Measurements from ENCODE around the gene MAP3K12.
"Not testable (repeated sequence)": the region's sequence is repeated elsewhere in the genome, so short reads cannot be mapped to it uniquely, and the experiment has no call there.

Gene MAP3K12

DNA sequence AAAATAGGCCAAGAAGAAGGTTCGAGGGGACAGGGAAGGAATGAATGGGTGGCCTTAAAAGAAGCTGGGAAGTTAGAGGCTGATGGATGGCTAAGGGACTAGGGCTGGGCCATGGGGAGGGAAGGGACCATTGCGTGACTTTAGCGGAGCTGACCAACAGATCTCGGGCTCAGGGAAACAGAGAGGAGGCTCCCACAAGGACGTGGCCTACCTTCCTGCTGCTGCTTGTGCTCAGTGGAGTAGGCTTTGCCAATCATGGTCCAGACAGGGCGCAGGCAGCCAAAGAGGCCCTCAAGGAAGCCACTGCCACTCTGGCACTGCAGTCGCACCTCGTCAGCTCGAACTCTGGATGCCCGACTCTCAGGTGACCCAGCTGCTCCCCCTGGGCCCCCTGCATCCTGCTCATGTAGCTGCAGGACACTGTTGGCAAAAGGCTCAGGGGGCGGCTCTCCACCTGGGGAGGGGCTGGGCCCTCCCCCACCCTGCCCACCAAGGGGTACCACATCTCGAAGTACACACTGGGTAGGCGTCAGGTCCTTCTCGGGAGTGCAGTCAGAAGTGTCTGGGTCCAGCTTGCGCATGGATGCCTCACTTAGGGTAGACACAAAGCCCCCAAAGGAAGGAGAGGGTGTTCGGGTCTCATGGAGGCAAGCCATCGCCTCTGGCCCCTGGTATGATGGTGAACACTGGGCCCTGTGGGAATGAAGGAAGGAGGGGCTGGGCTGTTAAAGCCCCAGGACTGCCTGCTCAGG, 12.3 kb downstream of the MAP3K12 start:
- DNase-seq, result no peak

DNA sequence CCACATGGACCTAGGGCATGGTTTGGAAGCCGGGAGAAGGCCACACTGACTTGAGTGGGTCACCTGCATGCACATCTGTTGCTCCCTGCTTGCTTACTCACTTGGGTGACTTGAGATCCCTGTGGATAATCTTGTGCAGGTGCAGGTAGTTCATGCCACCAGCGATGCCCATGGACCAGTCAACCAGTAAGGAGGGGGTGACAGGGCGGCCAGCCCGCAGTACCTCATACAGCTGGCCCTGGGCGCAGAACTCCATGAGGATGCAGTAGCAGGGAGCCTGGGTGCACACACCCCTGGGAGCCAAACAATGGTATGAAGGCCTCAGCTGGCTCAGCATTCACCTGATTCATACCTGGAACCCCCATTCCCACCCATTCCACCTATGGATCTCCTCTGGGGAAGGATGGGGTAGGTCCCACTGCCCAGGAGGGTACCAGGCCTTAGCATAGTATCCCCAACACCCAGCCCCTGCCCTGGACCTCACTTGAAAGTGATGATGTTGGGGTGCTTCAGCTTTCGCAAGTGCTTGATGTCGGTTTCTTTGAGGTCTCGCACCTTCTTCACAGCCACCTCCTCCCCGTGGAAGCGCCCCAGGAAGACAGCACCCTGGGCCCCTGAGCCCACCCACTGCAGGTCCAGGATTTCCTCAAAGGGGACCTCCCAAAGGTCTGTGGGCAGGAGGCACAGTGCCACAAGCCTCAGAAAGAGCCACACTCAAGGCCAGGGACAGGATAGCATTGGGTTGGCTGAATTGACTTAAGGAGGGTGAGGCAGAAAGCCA, 13.1 kb downstream of the MAP3K12 start:
- DNase-seq, result no peak

DNA sequence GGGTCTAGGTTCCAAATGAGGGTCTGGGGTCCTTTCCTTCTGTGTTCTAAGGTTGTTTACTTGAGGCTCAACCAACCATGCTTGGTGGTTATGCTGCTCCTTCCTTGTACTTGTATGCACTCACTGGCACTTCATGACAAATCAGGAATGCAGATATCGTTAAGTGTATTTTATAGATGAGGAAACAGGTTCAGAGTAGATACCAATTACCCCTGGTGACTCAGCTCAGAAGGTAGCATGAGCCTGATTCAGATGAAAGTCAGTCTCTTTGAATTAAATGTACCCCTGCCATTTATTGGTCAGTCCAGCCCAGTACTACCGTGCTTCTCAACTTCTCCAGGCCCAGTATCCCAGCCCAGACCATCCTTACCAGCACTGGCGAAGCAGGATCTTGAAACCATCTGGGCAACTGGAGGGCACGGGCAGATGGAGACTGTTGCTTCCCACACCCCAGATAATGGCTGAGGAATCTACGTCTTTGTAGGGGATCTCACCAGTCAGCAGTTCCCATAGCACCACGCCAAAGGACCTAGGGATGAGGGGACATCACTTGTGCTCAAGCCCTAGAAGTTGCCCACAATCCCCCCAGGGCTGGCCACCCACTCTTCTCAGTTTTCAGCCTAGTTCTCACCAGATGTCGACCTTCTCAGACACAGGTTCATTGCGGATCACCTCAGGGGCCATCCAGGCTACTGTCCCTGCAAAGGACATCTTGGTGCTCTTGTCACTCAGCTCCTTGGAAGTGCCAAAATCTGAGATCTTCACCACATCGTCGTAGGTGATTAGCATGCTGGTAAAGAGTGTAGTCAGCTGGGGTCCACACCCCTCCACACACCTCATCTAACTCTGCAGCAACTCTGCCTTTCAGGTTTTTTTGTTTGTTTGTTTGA, 14.3 kb downstream of the MAP3K12 start:
- no peak for DNase-seq

DNA sequence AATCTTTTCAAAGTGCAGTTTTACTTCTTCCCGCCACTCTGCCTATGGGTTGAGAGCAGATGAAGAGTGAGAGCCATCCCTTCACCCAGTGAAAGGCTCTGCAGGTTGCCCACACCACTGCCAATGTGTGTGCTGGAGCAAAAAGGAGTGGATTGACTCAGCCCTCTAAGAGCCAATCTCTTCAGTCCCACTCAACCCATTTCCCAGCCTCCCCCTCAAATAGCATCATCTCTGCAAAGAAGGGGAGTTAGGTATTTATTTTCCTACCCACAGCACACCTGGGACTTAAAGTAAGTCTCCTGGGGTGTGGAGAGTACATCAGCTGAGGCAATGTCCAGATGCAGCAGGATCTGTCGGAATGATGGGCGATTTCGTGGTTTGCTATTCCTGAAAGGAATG, 15.3 kb downstream of the MAP3K12 start:
- DNase-seq, result no peak

DNA sequence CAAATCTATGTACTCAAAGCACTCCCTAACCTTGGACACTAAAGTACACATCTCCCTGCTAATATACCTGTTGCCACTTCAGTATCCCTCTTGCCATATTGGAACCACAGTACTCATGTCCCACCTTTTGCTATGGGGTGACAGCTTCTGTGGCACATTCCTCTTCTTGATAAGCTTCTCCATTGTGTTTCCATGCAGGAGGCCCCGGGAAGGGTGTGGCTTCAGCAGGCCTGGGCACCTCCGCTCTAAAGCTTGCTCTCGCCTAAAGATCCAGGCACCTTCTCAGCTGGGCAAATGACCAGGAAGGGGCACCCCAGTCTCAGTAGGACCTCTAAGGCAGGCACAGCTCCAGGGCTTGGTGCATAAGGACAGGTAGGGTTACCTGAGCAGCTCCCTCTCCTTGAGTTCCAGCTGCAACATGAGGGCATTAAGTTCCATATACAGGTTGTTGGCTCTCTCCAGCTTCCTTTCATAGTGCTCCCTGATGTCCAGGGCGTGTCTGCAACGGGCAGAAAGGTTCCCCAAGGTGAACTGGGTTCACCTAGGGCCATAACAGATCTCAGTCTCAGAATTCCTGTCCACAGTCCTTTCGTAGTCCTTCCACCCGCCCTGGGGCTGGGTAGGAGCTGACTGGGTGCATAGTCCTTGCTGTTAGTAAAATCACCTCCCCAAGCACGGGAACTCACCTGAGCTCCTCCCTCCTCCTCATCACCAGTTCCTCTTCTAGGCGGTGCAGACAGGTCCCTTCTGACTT, 15.9 kb downstream of the MAP3K12 start:
- DNase-seq, result no peak

DNA sequence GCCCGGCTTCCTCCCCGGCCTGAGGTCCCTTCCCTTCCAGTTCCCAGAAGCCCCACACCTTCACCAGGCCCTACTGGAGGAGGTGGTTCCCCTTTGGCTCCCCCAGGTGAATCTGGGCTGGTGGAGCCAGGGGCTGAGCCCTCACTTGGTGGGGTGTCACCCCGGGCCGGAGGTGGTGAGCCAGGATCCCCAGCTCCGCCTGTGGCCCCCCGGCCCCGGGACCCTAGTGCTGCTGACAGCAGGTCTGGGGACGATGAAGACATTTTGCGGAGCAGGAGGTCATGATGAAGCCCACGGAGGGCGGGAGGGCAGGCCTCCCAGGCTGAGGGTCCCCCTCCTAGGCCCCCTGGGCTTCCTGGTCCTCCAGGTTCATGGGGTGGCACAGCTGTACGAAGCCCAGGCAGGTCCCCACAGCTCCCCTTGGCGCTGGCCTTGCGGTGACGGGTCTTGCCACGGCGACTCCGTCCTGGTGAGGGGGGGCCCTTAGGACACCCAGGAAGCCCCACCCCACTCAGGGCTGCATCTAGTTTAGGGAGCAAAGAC, 16.6 kb downstream of the MAP3K12 start:
- DNase-seq, result no peak

DNA sequence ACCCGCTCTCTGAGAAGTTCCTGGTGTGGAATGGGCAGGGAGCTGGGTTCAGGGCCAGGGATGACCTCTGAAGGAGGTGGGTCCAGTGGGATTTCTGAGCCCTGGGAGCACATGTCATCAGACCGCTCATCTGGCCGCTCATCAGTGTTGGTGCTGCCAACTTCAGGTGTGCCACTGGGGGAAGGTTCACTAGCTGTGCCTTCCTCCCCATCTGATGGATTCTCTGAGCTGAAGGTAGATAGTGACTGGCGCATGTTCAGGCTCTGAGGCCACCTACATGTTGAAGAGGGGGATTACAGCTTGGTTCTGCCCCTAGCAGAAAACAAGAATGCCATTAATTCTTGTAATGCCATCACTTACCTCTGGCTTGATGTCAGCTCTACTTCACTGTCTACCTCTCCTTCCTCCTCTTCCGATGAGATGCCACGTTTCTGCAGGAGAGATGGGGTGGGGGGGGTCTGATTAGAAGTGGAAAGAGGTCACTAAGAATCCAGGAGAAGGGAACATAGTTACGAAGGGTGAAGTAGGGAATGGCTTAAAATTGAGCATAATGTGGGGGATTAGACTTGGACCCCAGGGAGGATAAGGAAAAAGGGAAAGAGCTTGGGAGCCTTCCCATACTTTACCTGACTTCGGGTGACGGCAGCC, 17.2 kb downstream of the MAP3K12 start:
- no peak for DNase-seq

DNA sequence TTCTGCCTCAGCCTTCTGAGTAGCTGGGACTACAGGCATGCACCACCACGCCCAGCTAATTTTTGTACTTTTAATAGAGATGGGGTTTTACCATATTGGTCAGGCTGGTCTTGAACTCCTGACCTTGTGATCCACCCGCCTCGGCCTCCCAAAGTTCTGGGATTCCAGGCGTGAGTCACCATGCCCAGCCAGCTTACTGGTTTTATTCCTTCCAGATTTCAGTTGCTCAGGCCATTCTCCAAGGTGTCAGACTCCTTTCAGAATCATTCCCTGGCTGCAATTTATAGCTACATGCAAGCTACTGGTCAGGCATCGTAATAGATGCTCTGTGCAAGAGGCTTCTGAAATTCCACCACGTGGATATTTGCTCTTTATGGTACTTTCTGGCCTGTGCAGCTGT, 17.8 kb downstream of the MAP3K12 start:
- not testable (repeated sequence) for DNase-seq

DNA sequence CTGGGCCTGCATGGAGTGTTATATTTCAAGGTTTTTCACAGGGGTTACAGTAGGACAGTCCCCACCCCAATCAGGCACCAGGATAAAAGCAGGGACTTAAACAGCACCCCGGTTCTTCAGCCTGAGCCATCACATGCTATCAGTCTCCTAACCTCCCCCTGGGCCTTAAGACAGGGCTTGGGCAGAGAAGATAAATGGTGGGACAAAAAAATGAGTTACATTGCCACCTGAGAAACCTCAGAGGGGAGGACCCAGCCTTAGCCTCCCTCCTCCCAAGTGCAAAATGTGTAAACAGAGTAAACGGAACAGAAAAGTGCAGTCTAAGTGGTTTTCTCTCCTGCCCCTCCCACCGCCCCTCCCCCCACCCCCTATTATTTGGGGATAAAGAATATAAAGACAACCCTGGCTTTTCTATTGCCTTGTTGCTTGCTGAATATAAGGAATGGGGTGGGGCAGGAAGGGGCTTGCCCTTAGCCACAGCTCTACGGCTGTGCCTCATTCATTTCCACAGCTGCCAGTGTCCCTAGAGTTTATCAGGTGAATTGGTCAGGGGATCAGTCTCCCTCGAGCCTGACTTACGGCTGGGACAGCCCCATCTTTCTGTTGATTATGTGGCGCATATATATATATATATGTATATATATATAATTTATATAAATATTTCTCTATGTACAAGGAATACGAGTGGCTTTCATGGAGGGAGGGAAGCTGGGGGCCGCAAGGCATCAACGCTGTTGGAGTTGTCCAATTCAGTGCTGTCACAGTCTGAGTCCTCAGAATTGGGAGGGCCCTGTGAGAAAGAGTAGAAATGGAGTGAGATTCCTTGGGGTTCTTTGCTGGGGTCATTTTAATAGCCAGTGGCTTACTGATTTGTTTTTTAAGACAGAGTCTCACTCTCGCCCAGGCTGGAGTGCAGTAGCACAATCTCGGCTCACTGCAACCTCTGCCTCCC, 18.5 kb downstream of the MAP3K12 start:
- DNase-seq, result no peak

DNA sequence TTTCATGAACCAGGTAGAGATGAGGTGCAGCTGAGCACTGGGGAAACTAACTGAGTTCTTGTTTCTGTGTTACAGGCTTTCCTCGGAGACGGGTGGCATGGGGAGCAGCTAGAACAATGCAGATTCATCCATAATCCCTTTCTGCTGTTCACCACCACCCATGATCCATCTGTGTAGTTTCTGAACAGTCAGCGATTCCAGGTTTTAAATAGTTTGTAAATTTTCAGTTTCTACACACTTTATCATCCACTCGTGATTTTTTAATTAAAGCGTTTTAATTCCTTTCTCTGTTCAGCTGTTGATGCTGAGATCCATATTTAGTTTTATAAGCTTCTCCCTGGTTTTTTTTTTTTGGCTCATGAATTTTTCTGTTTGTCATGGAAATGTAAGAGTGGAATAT, 19.9 kb downstream of the MAP3K12 start:
- DNase-seq, result no peak

DNA sequence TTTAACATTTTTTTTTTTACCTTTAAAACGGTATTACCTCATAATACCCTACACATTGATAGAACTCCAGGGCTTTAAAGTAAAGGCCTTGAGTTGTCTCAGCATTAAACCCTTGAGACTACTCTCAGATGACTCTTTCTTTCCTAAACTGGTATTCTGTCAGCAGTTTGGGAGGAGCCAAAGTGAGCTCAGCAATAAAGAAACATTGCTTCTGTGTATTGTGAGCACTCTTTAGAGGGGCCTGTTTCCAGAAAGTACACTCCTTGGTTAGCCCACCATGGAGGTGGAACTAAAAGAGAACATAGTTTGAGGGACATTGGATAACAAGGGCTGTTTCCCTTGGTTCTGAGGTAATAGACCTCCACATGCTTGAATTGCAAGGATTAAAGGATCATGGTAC, 20.4 kb downstream of the MAP3K12 start:
- no peak for DNase-seq

DNA sequence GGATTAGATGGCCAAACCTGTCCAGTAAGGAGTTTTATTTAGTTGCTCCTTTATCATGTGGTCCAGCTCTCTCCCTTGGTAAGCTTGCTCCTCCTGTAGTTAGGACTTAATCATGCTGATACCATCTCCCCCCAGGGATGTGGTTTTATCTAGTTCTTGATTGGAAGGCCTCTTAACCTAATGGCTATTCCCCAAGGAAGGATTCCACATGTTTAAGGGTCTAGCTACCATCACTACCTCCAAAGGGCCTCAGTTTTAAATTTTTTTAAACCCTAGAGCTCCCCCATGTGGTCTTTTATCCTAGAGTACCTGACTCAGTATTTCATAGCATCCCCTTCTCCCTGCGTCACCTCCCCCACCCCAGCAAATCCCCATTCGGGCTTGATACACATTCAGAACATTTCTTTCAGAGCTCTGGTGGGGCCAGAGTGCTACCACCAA, 22.5 kb downstream of the MAP3K12 start:
- no peak for DNase-seq

DNA sequence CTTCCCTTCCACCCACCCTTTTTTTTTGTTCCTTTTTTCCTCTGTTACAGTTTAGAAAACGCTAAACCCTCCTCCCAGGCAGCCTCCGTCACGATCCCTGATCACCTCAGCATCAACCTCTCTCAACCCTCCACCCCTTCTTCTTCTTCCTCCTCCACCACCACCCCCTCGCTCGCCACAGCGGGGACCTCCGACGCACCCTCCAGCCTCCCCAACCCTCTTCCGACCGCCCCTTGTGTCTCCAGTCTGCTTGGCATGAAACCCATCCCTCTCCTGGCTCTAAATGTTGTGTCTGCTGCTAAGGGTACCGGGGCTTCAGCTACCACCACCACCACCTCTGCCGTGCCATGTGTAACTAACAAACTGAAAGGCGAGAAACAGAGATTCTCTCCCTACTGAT, 24.4 kb downstream of the MAP3K12 start:
- no peak for DNase-seq

DNA sequence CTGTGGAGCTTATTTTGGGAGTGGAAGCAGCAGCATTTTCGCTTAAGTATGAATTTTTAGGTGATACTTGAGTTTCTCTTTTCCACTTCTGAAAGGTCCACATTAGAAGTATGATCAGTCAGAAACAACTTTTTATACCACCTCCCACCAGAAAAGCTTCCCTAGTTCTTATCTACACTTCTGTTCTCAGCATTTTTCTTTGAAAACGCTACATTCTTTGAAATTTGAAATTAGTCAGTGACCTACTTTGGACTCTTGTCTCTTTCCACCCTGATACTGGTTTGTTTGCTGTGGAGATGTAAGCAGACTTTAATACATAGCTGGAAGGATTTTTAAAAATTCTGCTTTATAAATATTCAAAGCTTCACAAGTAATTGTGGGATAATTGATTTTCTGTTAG, 25.2 kb downstream of the MAP3K12 start:
- DNase-seq, result no peak

DNA sequence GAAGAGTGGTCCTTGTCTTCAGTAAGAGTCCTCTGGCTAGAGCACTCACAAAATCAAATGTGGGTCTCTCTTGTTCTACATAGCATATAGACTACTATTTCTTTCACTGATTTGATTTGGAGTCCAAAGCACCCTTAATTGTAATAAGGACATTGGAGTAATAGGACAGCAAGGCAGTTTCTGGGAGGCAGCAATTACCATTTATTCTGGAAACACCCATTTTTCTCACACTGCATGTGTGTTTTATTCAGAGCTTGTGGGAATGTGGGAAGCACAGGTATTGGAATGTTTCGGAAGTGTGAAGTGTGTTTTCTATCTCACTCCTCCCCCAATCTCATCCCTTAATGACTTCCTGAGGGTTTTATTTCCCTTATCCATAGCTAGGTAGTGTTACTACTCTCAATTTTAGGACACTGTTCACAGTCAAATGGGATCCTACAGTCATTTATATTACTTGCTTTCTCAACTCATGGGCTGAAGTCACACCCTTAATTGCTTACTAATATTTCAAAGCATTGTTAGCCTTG, 27.1 kb downstream of the MAP3K12 start:
- DNase-seq, result no peak

DNA sequence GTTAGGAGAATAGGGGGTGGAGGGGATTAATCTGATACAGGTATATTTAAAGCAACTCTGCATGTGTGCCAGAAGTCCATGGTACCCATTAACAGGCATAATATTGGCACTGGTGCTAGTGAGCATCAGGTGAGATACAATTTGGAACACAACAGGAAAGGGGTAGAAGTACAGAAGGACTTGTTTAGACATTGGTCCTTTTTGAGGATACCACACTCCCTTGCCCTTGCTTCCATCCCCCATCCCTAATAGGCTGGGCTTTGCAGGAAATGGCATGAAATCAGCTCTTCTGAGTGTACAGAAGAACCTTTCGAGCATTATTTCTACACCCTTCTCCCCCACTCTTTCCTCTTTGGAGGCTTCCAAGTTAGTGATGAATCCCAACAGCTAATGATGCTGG, 31.0 kb downstream of the MAP3K12 start:
- no peak for DNase-seq

DNA sequence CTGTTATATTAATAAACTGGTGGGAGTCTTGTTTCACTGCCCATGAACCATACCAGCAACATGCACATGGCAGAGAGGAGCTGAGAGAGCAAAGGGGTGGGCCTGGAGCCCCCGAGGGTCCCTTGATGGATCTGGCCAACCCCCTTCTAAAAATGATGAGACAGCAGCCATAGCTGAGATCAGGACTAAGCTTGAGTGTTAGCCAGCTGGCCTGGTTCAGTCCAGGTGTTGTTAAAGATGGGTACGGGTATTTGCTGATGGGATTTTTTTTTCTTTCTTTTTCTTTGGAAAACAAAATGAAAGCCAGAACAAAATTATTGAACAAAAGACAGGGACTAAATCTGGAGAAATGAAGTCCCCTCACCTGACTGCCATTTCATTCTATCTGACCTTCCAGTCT, 31.4 kb downstream of the MAP3K12 start:
- no peak for DNase-seq

DNA sequence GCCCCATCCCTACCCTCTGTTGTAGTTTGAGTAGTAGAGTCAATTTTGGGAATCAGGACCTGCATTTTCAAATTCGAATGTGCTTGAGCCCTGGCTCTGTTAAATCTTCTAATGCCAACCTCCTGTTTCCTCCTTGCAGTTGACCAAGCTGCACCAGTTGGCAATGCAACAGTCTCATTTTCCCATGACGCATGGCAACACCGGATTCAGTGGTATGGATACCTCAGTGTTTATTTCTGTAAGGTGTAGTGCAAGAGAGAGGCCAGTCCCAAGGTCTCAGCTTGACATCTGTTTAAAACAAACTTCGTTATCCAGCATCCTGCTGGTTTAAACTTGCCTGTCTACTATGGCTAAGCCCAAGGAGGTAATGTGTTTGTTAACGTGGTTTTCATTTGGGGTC, 32.2 kb downstream of the MAP3K12 start:
- DNase-seq, result no peak

DNA sequence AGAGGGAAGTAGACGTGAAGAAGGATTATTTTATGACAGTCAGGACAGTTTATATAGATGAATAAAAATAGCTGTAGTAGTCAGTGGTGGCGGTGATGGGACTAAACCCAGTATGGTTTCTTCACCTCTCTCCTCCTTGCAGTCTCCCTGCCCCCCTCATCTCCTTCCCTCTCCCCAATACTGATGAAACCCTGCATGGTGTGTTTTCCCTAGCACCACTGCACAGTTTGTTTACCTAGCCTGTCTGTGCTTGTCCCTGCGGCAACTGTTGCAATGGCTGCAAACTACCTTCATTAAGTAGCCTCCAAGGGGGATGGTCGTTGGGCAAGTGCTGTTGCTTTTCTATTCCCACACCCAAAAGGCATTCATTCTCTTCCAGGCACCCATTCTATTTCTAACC, 32.6 kb downstream of the MAP3K12 start:
- no peak for DNase-seq

DNA sequence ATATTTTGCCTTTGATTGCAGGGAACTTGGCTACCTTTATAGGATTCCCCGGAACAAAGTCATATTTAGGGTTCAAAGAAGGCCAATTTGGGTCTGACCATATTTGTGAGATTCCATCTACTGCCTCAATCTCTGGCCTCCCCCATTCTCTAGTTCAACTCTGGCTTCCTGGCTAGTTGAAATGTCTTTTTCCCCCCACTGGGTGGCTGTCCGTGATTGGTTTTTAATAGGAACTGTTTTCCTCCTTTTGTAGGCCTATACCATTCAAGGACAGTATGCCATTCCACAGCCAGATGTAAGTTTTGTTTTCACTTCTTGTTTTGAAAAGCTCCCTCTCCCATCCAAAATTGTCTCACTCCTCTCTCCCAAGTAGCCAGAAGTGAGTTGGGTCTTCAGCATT, 33.6 kb downstream of the MAP3K12 start:
- no peak for DNase-seq

Data from amniotic stem cell (primary cell).